GM21619 (cell line): ENCODE measurements around the gene CDK4.

ENCODE experiments used
- ATAC-seq: cut with Tn5 transposase; IDR thresholded peaks from one replicate; pipeline ENCODE4 v1.9.1; 2021; ENCODE audit not compliant: unreplicated experiment

The CDK4 gene

GRCh38 chr12:57757771-57758170 lies 5.7 kb upstream of the CDK4 start:
- no peak for ATAC-seq

GRCh38 chr12:57756406-57757341 lies 4.6 kb upstream of the CDK4 start:
- ATAC-seq = no peak

GRCh38 chr12:57755454-57756372 lies 3.6 kb upstream of the CDK4 start:
- ATAC-seq = no peak

GRCh38 chr12:57755194-57755453 lies 3.0 kb upstream of the CDK4 start:
- ATAC-seq = no peak

- ATAC-seq = peak; percentile 34
Observed at GRCh38 chr12:57754411-57755193, 2.5 kb upstream of the CDK4 start, which contains the start of gene MARCHF9. TSS of gene MARCHF9 (plus strand) at chr12:57755103. CDS start at chr12:57755529, 426 bp downstream.

- ATAC-seq = no peak
Observed at GRCh38 chr12:57753756-57754337, 1.7 kb upstream of the CDK4 start.

- ATAC-seq = no peak
Observed at GRCh38 chr12:57752668-57753000, 524 bp upstream of the CDK4 start.

GRCh38 chr12:57751432-57751787 lies 700 bp downstream of the CDK4 start:
- no peak for ATAC-seq

GRCh38 chr12:57750561-57751431 lies 1.3 kb downstream of the CDK4 start:
- no peak for ATAC-seq

GRCh38 chr12:57749061-57749460 lies 3.0 kb downstream of the CDK4 start:
- ATAC-seq = no peak

- ATAC-seq = no peak
Observed at GRCh38 chr12:57746025-57746424, 6.1 kb downstream of the CDK4 start.

- ATAC-seq = no peak
Observed at GRCh38 chr12:57745485-57745881, 6.6 kb downstream of the CDK4 start.

- ATAC-seq = peak; percentile 80
Observed at GRCh38 chr12:57744777-57745484, 7.2 kb downstream of the CDK4 start, which contains the start of gene TSPAN31. TSS of gene TSPAN31 (plus strand) at chr12:57745039. CDS start at chr12:57745155, 116 bp downstream.

- peak; percentile 35 for ATAC-seq
Observed at GRCh38 chr12:57744194-57744776, 7.8 kb downstream of the CDK4 start.

GRCh38 chr12:57743769-57744168 lies 8.3 kb downstream of the CDK4 start:
- ATAC-seq = no peak

- peak; percentile 47 for ATAC-seq
Observed at GRCh38 chr12:57741844-57742738, 10.0 kb downstream of the CDK4 start.

GRCh38 chr12:57741413-57741789 lies 10.7 kb downstream of the CDK4 start:
- no peak for ATAC-seq
